SIG-M5 treated with dmso at 0.1 percent for 504 hours (cell line): ENCODE measurements around the gene BEND3.
"Not testable (repeated sequence)": the region's sequence is repeated elsewhere in the genome, so short reads cannot be mapped to it uniquely, and the experiment has no call there.

Source experiments
- DNase-seq: peaks from one replicate; lab custom pipeline; 2025; ENCODE audit not compliant: unreplicated experiment; lab: John Stamatoyannopoulos, UW

Gene BEND3

GRCh38 chr6:107114926-107115694, at the start of gene BEND3:
TSS of gene BEND3 (minus strand) at chr6:107115515. CDS start at chr6:107099285, 16,230 bp downstream.
- no peak for DNase-seq

- not testable (repeated sequence) for DNase-seq
Observed at GRCh38 chr6:107164299-107164698, 49.0 kb upstream of the BEND3 start.

GRCh38 chr6:107161521-107161920, 46.2 kb upstream of the BEND3 start:
- DNase-seq: no peak

GRCh38 chr6:107156617-107157016, 41.3 kb upstream of the BEND3 start:
- DNase-seq: no peak

DNA sequence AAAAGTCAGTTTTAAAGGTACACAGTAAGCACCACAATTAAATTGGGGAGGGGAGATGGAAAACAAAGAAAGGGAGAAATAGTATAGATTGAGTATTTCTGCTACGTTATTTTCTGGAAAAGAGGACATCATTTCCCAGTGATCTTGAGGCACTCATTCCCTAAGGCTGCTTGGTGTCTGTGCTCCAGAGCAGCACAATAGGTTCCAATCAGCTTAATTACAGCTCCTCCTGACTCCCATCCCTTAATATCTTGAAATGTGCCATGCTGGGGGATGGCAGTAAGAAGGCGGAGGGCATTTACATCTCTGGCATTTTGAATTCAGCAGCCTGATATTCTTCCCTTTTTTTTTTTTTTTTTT, 39.5 kb upstream of the BEND3 start:
- no peak for DNase-seq

DNA sequence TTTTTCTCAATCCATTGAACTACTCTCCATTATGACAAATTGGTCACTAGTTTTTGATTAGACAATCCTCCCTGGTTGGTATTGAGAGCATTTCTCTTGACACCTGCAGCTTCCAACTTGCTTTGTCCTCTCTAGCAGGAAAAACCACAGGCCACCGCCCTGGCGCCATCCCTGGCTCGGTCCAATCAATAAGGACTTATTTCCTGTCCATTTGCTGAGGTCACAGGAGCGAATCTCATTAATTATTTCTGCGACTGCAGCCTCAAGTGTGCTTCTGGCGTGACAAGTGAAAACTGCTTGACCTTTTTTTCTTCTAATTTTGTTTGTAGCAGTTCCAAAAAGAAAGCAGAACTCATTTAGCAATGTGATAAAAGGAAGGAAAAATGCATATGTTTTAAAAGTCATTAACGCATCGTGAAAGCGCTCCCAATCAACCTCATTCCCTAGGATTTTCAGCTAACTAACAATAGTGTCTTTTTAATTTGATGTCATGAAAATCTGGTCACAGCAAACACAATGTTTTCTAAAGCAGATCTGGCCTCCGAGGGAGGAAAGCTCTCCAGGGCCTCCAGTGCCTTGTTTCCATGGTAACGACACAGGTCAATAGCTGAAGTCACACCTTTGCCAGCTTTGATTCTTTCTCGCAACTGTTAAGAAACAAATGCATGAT, 39.0 kb upstream of the BEND3 start:
- no peak for DNase-seq

DNA sequence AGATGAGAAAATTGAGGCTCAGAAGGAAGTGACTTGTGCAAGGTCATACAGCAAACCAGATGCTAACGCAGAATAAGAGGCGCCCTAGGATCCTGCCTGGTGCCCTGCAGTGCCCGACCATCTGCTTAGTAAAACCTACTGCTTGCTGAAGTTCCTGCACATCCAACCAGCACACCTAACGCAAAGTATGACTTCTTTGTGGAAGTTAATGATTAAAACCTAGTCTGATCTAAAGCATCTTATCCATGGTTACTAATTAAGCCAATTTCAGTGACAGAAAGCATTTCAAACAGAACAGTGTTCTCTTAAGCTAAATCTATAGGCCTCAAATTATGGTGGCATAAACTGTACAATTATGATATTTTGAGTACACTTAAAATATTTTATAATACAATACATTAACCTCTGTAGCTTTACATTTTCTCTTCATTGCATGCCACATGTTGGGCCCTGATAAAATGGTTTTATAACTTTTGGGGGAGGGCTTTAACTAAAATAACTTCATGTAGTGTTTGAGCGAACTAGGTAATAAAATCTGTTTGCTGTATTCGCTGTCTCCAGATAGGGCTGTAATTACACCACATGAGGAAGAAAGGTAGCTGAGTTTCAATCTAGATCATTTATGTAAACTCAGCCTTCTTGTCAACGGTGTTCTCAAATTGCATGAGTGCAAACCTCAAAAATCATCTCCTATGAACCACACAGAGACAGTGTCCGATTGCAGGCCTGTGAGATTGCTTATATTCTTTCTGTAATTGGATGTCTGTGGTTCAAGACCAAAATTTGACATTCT, 37.5 kb upstream of the BEND3 start:
- no peak for DNase-seq

GRCh38 chr6:107144666-107145065, 29.4 kb upstream of the BEND3 start:
- no peak for DNase-seq

DNA sequence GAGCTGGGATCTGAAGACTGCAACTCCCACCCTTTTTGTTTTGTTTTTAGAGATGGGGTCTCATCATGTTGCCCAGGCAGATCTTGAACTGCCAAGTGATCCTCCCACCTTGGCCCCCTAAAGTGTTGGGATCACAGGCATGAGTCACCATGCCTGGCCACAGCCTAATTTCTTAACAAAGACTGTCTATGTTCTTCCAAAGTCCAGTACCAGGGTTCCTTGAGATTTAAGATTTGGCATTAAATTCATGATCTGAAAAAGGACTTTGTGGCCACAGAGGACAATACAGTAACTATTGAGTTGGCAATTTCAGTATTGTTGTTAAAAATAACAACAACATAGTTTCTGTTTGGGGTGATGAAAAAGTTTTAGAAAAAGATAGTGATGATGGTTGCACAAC, 28.7 kb upstream of the BEND3 start:
- DNase-seq: no peak

- no peak for DNase-seq
Observed at GRCh38 chr6:107140581-107140980, 25.3 kb upstream of the BEND3 start.

- DNase-seq: not testable (repeated sequence)
Observed at GRCh38 chr6:107136324-107136723, 21.0 kb upstream of the BEND3 start.

DNA sequence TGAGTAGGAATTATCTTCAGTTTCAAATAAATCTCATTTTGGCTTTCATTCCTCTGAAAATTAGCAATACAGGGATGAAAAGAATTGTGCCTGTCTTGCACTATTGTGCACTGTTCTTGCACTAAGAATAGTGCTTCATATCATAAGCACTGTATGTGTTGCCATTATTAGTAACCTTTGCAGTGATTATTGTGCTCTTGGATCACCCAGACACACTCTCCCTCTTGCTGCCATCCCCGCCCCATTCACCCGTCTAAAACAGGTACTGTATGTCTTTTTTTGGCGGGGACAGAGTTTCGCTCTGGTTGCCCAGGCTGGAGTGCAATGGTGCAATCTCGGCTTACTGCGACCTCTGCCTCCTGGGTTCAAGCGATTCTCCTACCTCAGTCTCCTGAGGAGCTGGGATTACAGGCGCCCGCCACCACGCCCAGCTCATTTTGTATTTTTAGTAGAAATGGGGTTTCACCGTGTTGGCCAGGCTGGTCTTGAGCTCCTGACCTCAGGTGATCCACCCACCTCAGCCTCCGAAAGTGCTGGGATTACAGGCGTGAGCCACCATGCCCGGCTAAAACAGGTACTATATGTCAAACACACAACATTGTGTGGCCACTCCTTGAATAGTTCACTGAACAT, 19.8 kb upstream of the BEND3 start:
- DNase-seq: not testable (repeated sequence)

DNA sequence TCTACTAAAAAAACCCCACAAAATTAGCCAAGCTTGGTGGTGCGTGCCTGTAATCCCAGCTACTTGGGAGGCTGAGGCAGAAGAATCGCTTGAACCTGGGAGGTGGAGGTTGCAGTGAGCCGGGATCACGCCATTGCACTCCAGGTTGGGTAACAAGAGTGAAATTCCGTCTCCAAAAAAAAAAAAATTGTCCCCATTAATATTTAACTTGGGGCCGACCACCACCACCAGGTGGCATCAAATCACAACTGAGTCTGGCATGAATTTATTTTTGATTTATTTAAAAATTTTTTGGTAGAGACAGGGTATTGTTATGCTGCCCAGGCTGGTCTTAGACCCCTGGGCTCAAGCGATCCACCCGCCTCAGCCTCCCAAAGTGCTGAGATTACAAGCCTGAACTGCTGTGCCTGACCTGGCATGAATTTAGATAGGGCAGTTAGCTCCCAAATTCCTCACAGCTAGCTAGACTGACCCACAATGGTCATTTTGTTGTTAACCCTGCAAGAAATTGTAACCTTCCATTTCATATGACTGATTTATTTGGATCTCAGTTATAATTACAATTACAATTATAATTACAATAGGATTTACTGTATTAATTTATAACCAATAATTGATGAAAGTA, 17.1 kb upstream of the BEND3 start:
- no peak for DNase-seq

DNA sequence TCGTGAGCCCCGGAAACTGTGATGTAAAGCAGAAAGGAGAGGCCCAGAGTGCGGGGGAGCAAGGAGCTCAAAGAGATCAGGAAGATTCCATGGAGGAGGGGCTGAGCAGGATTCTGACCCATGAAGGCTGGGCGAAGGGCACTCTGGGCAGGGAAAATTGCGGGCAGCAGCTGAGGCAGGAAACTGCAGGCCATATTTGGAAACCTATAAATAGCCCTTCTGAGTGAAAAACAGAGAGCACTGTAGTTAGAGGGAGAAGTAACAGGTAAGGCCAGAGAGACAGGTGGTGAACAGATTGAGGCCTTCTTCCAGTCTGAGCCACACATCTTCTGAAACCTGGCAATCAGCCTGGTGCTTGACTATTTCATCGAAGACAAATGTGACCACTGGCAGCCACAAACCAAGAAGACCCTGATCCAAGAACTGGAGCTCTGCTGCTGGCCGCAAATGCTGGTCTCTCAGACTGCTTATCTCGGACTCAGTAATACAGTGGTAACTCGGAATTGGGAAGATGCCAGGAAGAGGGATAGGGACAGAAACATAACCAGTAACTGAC, 14.1 kb upstream of the BEND3 start:
- DNase-seq: no peak

GRCh38 chr6:107128577-107128976, 13.3 kb upstream of the BEND3 start:
- no peak for DNase-seq

DNA sequence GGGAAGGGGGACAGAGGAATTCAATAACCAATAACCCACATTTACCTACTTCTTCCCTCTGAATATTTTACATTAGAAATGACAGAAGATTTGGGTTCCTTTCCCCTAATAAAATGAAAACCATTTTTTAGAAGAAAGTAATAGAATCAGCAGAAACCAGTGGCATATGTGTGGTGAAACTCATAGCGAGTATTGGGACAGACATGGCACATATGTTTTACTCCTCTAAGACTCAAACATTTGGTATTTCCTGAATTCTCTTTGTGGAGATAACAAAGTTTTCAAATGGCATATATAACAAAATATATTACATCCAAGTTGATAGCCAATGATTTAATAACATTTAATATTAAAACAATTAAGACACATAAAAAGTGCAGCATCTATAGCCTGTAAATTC, 12.9 kb upstream of the BEND3 start:
- DNase-seq: no peak

DNA sequence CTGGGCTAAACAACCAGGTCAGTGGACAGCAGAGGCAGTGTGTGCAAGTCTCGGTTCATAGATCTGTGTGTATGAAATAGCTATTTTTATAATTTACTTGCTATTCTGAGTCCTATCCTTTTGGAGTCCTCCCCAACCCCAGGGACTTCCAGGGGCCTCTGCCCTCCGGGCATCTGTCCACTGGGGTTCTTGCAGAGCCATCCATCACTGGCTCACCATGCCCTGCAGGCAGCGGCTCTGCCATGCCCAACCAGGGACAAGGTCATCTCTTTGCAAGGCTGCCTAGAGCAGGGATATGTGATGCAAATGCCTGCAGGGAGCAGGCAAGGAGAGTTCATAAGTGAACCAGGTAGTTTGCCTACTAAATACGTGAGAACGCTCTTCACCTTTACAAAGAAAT, 10.5 kb upstream of the BEND3 start:
- no peak for DNase-seq

GRCh38 chr6:107124934-107125348, 9.6 kb upstream of the BEND3 start:
- no peak for DNase-seq

GRCh38 chr6:107123501-107123900, 8.2 kb upstream of the BEND3 start:
- DNase-seq: no peak

DNA sequence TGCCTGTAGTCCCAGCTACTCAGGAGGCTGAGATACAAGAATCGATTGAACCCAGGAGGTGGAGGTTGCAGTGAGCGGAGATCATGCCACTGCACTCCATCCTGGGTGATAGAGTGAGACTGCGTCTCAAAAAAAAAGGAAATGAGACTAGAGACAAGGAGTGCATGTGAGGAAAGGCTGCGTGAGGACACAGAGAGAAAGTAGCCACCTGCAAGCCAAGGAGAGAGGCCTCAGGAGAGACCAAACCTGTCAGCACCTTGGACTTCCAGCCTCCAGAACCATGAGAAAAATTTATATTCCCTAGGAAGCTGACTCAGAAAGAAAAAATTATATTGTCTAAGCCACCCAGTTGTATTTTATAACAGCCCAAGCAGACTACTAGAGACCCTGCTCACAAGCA, 7.4 kb upstream of the BEND3 start:
- DNase-seq: no peak
